PC-9 (cell line): ENCODE measurements around the gene PPP1R3D.

Source experiments
- EZH2 ChIP-seq: fragments of 200-600 bp; sonication (generic); IDR thresholded peaks from 2 replicates; pipeline ENCODE4 v1.8.0; 2017; ENCODE audit warnings: antibody characterized with exemption, low read depth
- TF ChIP-seq, protein P1 (sequence below): fragments of 200-600 bp; sonication (generic); conservative IDR thresholded peaks from 2 replicates; pipeline ENCODE4 v1.6.1; 2017; ENCODE audit warnings: mixed run types, antibody characterized with exemption, mild to moderate bottlenecking, moderate library complexity

GRCh38 chr20:59939052-59939878 is 840 bp downstream of the PPP1R3D start:
- TF ChIP-seq, protein P1, sequence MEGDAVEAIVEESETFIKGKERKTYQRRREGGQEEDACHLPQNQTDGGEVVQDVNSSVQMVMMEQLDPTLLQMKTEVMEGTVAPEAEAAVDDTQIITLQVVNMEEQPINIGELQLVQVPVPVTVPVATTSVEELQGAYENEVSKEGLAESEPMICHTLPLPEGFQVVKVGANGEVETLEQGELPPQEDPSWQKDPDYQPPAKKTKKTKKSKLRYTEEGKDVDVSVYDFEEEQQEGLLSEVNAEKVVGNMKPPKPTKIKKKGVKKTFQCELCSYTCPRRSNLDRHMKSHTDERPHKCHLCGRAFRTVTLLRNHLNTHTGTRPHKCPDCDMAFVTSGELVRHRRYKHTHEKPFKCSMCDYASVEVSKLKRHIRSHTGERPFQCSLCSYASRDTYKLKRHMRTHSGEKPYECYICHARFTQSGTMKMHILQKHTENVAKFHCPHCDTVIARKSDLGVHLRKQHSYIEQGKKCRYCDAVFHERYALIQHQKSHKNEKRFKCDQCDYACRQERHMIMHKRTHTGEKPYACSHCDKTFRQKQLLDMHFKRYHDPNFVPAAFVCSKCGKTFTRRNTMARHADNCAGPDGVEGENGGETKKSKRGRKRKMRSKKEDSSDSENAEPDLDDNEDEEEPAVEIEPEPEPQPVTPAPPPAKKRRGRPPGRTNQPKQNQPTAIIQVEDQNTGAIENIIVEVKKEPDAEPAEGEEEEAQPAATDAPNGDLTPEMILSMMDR: no peak
- TF ChIP-seq EZH2: no peak
